HG03520 (cell line): ENCODE results near the gene NOPCHAP1.
A peak's percentile ranks its signal among the peaks of the same experiment; 100 is the strongest.
"Not testable (repeated sequence)": the region's sequence is repeated elsewhere in the genome, so short reads cannot be mapped to it uniquely, and the experiment has no call there.

ENCODE experiments used
- ATAC-seq: cut with Tn5 transposase; IDR thresholded peaks from one replicate; pipeline ENCODE4 v1.9.1; 2021; ENCODE audit warnings: mild to moderate bottlenecking, moderate library complexity; ENCODE audit not compliant: unreplicated experiment

Gene NOPCHAP1

GRCh38 chr12:104986022-104986941, at the start of gene NOPCHAP1:
Gene NOPCHAP1, plus strand, starts transcription at chr12:104986316. Its CDS starts 37 bp downstream, at chr12:104986353.
- ATAC-seq: peak; percentile 86

GRCh38 chr12:104938371-104938770, 47.7 kb upstream of the NOPCHAP1 start:
- ATAC-seq: no peak

- no peak for ATAC-seq
These were observed 47.0 kb upstream of the NOPCHAP1 start for GRCh38 chr12:104939089-104939488.

- ATAC-seq: no peak
These were observed 44.7 kb upstream of the NOPCHAP1 start for GRCh38 chr12:104941454-104941853.

- ATAC-seq: no peak
These were observed 44.0 kb upstream of the NOPCHAP1 start for GRCh38 chr12:104942075-104942474.

- not testable (repeated sequence) for ATAC-seq
These were observed 42.7 kb upstream of the NOPCHAP1 start for GRCh38 chr12:104943401-104943800.

- no peak for ATAC-seq
These were observed 41.9 kb upstream of the NOPCHAP1 start for GRCh38 chr12:104944252-104944651.

GRCh38 chr12:104948716-104949115, 37.4 kb upstream of the NOPCHAP1 start:
- ATAC-seq: not testable (repeated sequence)

GRCh38 chr12:104951759-104952509, 34.2 kb upstream of the NOPCHAP1 start:
- ATAC-seq: no peak

- no peak for ATAC-seq
These were observed 33.3 kb upstream of the NOPCHAP1 start for GRCh38 chr12:104952816-104953215.

- ATAC-seq: no peak
These were observed 32.8 kb upstream of the NOPCHAP1 start for GRCh38 chr12:104953323-104953722.

GRCh38 chr12:104955703-104956102, 30.4 kb upstream of the NOPCHAP1 start:
- no peak for ATAC-seq

- no peak for ATAC-seq
These were observed 29.0 kb upstream of the NOPCHAP1 start for GRCh38 chr12:104956870-104957718.

GRCh38 chr12:104957719-104958000, 28.5 kb upstream of the NOPCHAP1 start:
- peak; percentile 36 for ATAC-seq

- ATAC-seq: peak; percentile 65
These were observed 27.9 kb upstream of the NOPCHAP1 start, which contains the start of gene SLC41A2 for GRCh38 chr12:104958001-104958804. Gene SLC41A2, minus strand, starts transcription at chr12:104958290. Its CDS starts 29,763 bp downstream, at chr12:104928527.

GRCh38 chr12:104958805-104959334, 27.2 kb upstream of the NOPCHAP1 start:
- ATAC-seq: no peak

- ATAC-seq: no peak
These were observed 26.7 kb upstream of the NOPCHAP1 start for GRCh38 chr12:104959335-104959841.

- ATAC-seq: no peak
These were observed 25.7 kb upstream of the NOPCHAP1 start for GRCh38 chr12:104960464-104960863.

GRCh38 chr12:104963757-104964156, 22.4 kb upstream of the NOPCHAP1 start:
- ATAC-seq: no peak
